GM19452 (cell line): ENCODE measurements around the gene SBF2.
A peak's percentile ranks its signal among the peaks of the same experiment; 100 is the strongest.

Source experiments
- ATAC-seq: cut with Tn5 transposase; IDR thresholded peaks from one replicate; pipeline ENCODE4 v1.9.1; 2021; ENCODE audit not compliant: unreplicated experiment

Gene SBF2

DNA sequence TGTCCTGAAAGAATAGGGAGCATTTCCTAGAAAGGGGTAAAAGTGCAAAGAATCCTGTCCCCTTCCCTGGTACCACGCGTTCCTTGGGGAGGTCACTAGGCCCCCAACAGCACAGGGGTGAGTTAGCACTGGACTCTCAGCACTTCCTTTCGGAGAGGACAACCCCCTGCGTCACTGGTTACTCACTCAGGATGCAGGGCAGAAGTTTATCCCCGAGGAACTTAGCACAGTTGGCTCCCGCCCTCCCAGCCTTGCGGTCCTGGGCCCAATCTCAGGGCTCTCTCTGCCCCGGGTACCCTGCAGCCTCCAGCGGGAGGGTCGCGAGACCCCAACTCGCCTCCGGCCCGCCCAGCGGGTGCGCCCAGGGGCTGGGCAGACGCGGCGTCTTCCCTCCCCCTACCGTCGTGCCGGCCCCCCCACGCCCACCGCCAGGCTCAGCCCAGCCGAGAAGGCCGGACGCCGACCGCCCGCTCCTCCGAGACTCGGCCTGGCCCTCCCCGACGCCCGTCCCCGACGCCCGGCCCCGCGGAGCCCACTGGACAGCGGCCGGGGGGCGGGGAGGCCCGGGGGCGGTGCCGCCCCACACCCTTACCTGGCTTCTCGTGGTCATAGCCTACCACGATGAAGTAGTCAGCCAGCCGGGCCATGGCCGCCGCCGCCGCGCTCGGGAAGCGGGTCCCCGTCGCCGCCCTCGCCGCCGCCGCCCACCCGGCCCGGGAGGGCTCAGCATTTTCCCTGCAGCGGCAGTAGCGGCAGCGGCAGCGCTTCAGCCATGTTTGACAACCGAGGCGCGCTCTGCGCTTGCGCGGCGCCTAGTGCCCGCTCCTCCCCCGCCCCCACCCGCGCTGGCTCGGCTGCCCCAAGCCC lies at the start of gene SBF2:
Gene SBF2, minus strand, starts transcription at position 797 of the 867 bp plus-strand sequence. Its CDS starts 150 bp downstream, at position 647.
- ATAC-seq = peak; percentile 41

DNA sequence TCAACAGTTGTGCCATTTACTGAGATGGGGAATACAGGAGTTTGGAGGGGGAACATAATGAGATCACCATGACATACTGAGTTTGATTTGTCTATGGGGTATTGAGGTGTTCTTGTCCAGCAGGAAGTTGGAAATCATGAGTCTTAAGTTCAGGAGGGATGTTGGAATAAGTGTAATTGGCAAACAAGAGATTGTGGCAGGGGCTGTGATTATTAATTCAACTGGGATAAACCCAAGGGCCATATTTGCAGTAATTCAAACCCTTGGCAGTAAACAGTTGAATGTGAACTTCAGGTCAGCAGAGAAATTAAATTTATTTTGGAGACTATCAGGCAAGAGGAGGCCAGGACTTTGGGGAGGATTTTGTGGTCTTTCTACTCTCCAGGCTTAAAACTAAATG lies 44.3 kb upstream of the SBF2 start:
- ATAC-seq = no peak

DNA sequence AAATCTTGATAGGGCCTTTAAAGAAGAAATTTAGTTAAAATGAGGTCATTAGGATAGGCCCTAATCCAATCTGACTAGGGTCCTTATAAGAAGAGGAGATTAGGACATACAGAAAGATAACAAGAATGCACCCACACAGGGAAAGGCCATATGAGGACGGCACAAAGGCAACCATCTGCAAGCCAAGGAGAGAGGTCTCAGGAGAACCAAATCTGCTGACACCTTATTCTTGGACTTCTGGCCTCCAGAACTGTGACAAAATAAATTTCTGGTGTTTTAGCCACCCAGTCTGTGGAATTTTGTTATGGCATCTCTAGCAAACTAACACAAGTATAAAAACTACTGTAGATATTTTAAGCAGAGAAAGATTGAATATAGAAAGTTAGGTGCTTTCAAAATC lies 39.5 kb upstream of the SBF2 start:
- no peak for ATAC-seq

DNA sequence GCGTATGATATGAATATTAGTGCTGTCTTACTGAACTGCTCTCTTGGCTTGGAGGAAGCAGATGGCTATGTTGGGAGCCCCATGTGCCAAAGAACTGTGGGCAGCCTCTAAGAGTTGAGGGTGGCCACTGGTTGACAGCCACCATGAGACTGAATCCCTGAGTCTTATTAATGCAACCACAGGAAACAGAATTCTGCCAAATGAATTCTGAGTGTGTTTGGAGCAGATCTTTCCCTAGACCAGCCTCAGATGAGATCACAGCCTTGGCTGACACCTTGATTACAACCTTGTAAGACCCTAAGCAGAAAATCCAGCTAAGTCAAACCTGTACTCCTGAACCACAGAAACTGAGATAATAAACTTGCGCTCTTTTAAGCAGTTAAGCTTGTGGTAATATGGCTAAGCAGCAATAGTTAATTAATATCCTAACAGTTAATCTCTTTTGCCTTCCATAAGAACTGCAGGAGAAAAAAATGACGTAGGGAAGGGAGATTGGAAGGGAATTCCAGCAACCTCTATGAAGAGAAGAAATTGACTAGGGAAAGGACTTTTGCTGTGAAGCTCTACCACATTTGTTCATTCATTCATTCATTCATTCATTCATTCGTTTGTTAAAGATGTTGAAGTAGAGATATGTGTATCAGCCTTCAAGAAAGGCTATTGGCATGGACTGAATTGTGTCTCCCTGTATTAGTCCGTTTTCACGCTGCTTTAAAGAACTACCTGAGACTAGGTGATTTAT lies 37.7 kb upstream of the SBF2 start:
- no peak for ATAC-seq

DNA sequence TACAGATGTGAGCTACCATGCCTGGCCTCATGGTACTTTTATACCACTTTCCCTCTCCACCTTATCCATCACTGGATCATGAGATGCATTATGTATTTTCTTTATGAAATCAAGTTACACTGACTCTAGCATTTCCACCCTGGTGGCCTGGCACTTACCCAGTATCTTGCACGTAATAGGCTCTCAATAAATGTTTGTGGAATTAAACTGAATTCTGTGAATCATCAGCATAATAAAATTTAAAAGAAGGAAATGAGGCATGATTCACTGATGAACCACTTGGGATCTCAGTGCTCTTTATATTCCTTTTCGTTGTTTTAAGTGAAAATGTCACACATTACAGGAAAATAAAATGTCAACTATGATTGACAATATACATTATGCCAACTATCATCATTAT lies 35.9 kb upstream of the SBF2 start:
- ATAC-seq = no peak

DNA sequence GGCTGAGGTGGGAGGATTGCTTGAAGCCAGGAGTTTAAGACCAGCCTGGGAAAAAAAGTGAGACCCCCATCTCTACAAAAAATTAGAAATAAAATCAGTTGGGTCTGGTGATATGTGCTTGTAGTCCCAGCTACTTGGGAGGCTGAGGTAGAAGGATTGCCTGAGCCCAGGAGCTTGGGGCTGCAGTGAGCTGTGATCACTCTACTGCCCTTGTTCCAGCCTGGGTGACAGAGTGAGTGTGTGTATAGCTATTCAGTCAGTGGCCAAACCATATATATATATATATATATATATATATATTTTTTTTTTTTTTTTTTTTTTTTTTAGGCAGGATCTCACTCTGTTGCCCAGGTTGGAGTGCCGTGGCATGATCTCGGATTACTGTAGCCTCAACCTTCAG lies 35.3 kb upstream of the SBF2 start:
- ATAC-seq = no peak

DNA sequence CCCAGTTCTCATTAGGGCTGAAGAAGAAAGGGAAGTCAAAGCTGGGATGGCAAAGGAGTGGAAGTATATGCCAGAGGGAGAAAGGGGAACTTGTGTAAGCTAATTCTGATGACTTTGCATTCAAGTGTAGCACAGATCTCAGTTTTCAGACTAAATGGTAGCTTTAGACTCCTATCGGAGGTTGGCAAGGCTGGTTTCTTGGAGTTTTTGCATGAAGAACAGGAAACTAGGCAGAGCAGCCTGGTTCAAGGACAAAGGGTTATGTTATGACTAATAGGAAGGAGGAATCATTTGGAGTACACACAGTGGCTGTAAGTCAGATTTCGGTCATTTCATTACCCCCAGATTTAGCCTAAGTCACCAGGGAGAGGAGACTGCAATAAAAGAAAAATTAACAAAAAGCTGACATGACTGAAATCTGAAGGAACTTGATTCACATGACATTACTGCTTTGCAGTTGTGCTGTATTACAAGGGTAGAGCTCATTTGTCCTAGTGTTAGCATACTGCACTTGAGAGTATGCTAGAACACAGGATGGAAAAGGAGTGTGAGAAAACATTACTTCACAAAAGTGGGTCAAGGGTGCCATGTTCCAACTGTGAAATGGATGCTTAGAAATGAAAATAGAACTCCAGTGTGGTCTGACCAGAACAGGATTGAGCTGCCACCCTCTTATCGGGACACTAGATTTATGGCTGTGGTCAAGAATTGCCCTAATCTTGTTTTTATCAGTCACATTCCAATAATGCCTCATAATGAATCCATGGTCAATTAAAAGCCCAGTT lies 34.5 kb upstream of the SBF2 start:
- ATAC-seq = no peak

DNA sequence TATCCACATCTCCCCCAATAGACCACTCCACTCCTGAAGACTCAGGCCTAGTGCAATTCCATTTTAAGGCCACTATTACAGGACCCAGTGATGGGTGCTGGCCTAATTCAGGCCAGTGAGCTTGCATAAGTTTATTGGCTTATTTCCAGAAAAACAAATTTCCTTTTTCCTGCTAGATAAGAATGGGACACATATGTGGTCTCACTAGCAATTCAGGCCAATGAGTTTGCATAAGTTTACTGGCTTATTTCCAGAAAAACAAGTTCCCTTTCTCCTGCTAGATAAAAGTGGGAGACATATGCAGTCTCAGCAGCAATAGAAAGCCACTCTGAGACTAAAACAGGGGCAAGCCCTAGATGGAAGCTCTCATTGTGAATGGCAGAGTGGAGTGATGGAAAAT lies 33.2 kb upstream of the SBF2 start:
- no peak for ATAC-seq

DNA sequence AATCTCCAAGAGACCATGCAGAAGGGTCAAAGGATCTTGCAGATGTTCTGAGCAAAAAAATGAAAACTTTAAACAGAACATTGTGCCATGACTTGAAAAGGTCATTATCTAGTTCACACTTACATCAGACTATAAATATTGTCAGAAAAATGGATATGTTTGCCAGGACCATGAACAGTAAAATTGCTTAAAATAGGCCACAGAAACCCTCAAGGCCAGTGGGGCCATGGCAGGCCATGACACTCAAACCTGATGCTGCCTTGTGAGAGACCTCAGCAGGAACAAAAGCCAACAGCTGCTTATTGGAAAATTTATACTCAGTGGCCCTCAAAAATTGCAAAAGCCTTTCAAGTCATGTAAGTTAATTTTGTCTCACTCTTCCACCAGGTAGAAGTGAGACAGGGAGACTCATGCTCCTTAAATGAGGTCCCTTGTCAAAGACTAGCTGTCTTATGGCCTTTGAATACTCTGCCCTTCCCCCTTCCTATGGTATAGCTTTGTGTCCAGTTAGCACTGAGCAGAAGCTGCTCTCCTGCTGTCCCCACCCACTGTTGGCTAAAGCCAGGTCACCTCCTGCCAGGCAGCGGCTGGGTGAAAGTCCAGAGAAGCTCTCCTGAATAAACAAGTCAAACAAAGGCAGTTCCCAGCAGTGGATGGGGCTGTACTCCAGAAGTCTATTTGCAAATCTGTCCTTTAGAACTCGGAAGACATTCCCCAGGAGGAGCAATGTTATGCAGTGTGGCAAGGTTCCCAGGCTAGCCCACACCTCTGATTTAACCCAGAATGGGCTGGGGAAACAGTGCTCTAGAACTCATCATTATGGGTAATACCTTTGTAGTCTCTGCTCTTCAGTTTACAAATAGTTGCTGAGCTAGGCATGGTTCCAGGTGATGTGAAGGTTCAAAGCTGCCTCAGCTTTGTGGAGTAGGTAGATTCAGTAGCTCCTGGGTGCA lies 32.3 kb upstream of the SBF2 start:
- ATAC-seq = no peak

DNA sequence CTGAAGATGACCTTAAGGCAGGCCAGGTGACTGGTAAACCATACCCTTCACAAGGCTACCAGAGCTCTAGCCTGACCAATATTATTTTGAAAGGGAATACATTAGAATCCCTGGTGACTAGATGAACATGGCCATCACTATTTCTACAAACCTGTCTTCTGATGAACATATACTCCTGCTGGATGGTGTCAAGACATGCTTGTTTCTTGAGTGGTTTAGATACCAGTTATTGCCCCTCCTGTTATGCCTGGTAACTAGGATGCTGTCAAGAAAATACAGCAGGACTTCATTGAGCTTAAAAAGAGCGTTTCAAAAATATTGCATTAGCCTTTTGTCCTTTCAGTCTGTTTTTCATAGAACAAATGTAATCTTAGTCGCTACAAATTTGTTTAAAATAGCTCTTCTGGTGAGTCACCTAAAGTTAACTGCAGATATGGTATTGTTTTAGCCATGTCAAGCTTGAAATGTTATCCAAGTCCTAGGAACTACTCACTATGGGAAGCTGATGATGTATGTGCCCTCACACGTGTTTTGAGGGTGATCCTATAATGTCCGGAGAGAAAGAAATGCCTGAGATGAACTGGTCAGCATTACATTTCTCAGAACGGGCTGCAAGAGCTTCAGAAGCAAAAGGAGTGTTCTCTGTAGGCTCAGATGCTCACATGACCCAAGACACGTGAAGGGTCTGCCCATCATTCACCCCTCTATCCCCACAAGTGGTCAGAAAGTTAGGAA lies 31.4 kb upstream of the SBF2 start:
- ATAC-seq = no peak

DNA sequence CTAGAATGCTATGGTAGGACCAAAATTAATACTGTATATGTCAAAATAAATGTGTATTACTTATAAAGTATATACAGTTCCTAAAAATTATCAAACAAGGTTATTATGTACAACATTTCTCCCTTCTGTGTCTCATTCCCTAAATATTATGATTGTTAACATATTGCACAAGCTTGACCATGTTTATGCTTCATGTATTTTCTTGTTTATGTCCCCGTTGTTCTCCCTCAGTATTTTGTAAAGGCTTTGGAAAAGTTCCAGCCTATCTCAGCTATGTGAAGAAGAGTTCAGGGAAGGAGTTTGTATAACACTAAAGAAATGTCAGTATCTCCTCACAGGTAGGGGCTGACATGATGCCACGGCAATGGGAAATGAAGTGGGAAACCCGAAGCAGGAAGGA lies 30.5 kb upstream of the SBF2 start:
- ATAC-seq = no peak

DNA sequence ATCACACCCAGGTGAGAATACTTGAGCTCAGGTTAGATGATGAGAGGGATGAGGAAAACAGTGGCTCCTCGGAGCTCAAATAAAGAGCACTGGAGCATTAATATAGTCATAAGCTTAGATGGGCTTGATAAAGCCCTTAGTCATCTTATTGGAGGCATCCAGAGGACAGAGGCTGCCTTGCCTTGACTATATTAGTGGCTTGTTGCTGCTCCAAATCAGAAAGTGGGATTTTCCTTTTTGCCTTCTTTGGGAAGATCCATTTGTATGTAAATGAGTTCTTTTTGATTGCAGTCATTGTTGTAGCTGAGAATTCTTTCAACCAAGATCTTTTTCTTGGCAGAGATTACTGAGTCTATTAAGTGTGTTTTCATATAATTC lies 29.8 kb upstream of the SBF2 start:
- ATAC-seq = no peak

DNA sequence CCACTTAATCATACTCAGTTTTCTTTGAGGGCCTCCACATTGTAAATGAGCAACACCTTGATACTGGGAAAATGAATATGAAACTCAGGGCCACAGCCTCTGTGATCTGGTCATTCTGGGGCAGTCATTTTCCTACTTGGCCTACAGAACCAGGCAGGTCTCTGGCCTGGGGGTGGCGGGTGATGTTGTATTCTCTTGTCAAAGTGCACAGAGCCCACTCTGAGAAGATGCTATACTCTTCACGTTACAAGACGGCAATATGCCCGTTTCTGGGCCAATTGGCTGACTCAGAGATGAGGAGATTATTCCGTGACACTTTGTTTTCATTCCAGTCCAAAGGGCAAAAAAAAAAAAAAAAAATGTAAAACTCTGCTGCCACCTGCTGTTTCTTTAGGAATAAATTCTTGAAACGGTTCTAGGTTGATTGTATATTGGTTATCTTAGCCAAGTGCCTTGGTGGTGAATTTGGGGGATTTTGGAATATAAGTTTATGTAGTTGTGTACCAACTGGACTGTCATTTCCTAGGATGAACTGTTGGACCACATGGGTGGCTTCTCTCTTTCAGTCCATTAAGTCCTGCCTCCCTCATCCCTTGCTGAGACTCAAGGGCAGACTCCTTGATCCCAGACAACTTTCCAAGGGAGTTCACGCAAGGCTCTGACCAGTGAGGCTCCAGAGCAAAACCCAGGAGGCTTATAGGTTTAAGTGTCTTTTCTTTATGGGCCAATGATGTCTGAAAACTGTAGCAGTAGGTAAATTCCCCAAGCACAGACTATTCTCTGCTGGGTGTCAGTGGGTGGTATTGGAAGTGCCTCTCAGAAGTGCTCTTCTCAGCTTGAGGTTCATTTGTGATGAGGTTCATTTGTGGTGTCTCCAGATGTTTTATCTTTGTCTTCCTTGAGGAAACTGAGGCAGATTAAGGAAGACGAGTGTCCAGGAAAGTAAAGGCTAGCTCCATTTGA lies 29.1 kb upstream of the SBF2 start:
- ATAC-seq = peak; percentile 58

DNA sequence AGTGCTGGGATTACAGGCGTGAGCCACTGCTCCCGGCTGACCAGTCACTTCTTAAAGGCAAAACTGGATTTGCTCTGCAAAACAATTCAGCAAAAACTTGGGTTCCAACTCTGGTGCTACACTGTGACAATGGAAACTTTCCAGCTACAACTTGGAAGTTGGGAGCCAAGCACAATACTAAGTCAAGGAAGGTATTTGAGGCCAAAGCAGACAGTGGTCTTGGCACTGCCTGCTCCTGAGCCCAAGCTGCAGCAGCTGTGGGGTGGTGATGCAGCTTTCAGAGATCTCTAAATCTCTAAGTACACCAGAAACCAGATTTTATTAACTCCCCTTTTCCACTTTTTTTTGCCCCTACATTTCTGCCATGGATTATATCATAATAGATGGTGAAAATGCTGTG lies 28.4 kb upstream of the SBF2 start:
- ATAC-seq = no peak

DNA sequence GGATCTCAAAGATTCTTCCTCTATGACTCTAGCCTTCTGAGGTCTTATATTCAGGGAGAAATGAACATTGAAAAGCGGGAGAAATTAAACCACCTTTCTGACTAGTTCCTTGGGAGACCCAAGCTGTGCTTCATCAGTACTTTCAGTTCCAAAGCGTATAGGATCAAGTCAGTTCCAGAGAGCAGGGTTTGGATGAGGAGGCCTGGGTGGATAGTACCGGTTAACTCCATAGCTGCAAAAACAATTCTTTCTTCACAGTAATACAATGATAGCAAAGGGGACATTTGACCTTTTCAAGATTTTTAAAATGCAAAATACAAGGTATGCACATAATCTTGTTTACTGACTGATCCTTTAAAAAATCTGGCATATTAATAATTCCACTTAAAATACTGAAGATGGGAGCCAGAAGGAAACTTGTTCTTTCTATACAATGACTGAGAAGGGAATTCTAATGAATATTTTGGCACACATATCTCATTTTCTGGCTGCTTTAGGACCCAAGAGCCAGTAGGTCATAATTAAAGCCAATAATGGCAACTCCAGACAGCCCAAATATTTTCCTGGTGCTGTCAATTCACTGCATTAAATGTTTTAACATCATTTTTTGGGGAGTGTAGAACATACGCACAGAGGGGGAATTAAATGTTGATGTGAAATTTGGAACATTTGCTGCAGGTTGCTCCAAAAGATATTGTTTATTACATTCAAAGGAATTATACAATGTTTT lies 26.9 kb upstream of the SBF2 start:
- no peak for ATAC-seq

DNA sequence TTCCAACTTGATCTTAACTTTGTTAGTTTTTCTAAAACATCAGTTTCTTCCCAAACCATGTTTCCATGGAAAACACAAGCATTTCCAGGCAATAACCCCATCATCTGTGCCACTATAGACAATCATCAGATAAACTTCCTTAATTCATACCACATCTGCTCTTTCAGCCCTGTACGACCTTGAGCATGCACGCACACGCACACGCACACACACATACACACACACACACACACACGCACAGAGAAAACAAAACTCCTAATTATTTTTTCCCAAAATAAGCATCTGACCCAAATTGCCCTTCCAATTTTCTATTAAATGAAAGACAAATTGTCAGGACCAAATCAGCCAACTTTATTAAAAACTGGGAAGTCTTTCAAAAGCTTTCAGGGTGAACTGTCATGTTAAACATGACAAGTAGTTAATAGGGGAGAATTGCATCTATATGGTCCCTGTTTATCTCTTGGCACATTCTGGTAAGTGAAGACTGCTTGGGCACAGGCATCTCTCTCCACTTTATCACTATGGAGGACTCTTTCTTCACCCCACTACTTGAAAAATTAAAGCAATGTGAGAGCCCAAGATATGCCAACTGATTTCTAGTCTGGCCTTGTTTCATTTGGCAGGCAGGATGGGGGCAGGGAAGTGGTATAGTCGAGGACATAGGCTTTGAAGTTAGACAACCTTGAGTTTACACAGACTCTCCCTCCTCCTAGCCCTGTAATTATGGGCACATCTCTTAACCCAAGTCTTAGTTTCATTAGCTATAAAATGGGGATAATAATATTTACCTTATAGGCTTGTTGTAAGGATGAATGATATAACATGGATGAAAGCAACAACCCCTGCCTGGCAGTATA lies 25.9 kb upstream of the SBF2 start:
- ATAC-seq = no peak

DNA sequence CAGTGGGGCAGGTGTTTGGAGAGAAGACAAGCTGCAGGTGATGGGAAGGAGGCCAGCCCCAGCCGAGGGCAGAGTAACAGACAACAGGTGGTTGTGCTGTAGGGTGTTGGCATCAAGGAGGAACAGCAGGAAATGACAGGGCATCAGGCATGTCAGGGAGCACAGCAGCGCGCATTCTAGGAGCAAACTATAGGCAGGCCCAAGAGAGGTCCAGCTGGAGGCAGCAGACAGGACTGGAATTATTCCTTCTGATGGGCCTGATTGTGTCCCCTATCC lies 24.4 kb upstream of the SBF2 start:
- ATAC-seq = no peak
